Measurements from ENCODE around the gene TEDC1.

TEDC1 gene

DNA sequence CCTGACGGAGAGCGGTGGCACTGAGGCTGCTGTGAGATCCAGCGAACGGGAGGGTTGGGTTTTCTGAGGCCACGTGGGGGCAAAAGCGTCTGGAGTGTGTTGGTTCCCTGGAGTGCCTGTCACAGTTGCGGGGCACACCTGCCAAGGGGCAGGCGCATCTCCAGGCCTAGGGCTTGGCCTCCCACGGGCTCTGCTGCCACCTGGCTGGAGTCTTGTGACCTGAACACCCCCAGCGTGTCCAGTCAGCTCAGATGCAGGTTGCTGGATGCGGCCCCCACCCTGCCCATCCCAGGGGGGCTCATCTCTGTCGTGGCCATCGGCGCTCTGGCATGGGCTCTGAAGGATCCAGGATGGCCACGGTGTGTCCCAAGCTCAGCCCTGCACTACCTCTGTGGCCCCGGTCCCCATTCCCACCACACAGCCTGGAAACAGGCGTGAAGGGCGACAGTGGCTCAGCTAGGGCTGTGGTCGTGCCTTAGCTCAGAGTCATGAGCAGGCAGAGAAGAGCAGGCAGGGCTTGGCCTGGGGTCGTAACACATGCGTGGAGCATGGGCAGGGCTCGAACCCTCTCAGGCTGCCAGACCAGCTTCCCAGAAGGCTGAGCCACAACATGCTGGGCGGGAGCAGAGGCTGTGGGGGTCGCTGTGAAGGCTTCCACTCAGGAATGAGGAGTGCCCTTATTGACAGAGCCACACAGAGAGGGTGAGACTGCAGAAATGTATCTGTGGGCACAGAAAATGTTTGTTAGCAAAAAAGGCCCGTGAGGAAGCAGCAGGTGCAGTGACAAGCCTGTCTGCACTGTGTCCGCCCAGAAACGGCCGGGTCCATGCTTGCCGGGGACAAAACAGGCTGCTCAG lies 40.0 kb upstream of the TEDC1 start:
- no peaks in the 10 kb centered on the region for H3K36me3 ChIP-seq (ENCODE audit: insufficient read depth, low read length)
- no peaks in the 10 kb centered on the region for H3K9me3 ChIP-seq (ENCODE audit: control insufficient read depth, insufficient read depth, low read length)
- H3K9ac ChIP-seq (ENCODE audit: low read depth, low read length): no peak overlapping the region
- H3K4me1 ChIP-seq (ENCODE audit: insufficient read depth, low read length): no peaks in the 10 kb centered on the region; the same call in 1 of the 2 replicates

GRCh38 chr14:105452963-105453362 lies 38.1 kb upstream of the TEDC1 start:
- Histone ChIP-seq H3K9me3 (ENCODE audit: control insufficient read depth, insufficient read depth, low read length) (no peaks in the 10 kb centered on the region), H3K36me3 (ENCODE audit: insufficient read depth, low read length) (peaks cover 2% of the 10 kb centered on the region; the same call in 1 of the 2 replicates), H3K4me1 (ENCODE audit: insufficient read depth, low read length) (no peaks in the 10 kb centered on the region; the same call in 1 of the 2 replicates), H3K9ac (ENCODE audit: low read depth, low read length) (no peak overlapping the region)

DNA sequence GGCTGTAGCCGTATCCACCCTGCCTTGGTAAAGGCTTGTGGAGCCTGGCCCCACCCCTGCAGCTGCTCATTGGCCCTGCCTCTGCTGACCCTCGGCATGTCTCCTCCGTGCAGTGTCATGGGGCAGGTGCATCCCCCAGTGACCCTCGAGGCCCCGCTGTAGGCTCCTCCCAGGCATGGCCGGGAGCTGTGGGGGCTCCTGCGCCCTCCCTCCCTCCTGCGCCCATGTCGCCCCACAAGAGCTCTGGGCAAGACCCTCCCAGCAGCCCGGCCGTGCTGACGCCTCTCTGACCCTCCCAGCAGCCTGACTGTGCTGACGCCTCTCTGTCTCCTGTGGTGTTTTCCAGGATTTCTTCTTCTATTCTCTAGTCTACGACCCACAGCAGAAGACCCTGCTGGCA lies 37.2 kb upstream of the TEDC1 start:
- Histone ChIP-seq H3K36me3 (ENCODE audit: insufficient read depth, low read length) (peaks cover 2% of the 10 kb centered on the region; the same call in 1 of the 2 replicates), H3K9me3 (ENCODE audit: control insufficient read depth, insufficient read depth, low read length) (no peaks in the 10 kb centered on the region), H3K4me1 (ENCODE audit: insufficient read depth, low read length) (no peaks in the 10 kb centered on the region), H3K9ac (ENCODE audit: low read depth, low read length) (no peak overlapping the region)

DNA sequence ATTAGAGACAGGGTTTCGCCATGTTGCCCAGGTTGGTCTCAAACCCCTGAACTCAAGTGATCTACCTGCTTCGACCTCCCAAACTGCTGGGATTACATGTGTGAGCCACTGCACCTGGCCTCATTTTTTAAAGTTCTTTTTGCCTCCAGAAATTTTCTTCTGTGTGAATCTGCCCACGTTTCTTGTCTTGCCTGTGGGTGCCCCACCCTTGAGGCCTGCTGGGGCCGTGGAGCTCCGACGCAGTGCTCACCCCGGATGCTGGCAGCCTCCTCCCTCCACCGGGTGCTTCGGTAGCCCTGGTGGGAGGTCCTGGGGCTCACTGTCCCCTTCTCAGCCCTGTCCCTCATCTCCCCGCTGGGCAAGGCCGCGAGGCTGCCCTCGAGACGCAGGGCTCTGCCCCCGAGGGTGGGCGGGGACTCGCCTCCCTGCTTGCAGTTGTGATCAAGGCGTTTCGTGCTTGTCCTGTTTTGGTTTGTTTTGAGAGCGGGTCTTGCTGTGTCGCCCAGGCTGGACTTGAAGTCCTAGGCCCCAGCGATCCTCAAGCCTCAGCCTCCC lies 35.9 kb upstream of the TEDC1 start:
- Histone ChIP-seq H3K4me1 (ENCODE audit: insufficient read depth, low read length) (no peaks in the 10 kb centered on the region), H3K36me3 (ENCODE audit: insufficient read depth, low read length) (peaks cover 2% of the 10 kb centered on the region; the same call in 1 of the 2 replicates), H3K9me3 (ENCODE audit: control insufficient read depth, insufficient read depth, low read length) (no peaks in the 10 kb centered on the region), H3K9ac (ENCODE audit: low read depth, low read length) (no peak overlapping the region)

- Histone ChIP-seq H3K9me3 (ENCODE audit: control insufficient read depth, insufficient read depth, low read length) (no peaks in the 10 kb centered on the region), H3K36me3 (ENCODE audit: insufficient read depth, low read length) (peaks cover 2% of the 10 kb centered on the region; the same call in 1 of the 2 replicates), H3K4me1 (ENCODE audit: insufficient read depth, low read length) (no peaks in the 10 kb centered on the region), H3K9ac (ENCODE audit: low read depth, low read length) (no peak overlapping the region)
Measured at GRCh38 chr14:105455766-105456660, 35.0 kb upstream of the TEDC1 start.

DNA sequence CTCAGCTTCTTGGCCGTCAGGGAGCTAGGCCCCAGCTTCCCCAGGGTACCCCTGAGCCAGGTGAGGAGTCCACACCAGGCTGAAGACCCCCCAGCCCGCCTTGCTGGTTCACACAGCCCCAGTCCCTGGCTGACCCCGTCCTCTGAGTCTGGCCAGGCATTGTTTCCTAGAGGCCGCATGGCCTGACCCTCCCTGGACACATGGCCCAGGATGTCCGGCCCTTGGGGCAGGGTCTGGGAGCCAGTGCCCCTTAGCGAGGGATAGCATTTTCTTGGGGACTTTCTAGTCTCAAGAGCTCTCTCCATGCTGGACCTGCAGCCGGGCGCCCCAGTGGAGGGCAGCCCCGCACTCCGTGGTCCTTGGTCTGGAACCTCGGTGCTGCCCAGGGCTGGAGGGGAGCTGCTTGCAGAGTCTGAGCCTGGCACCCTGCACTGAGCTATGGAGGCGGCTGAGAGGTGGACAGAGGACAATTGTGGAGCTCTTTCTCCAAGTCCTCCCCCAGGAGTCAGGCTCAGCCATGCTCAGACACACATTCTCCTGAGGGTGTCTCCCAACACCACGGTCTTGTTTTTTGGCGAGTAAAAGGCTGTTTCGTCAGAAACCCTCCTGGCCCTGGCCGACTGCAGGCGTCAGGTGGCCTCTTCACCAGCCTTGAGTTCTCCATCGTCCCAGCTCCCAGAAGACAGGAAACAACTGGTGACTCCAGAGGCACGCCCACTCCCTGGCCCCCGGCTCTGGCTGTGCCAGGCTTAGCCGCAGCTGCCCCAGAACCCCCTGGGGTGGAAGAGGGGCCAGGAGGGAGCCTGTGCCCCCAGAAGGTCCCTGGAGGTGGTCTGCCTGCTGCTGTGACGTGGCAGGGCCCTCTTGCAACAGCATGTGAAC lies 34.1 kb upstream of the TEDC1 start:
- Histone ChIP-seq H3K36me3 (ENCODE audit: insufficient read depth, low read length) (peaks cover 2% of the 10 kb centered on the region; the same call in 1 of the 2 replicates), H3K9me3 (ENCODE audit: control insufficient read depth, insufficient read depth, low read length) (no peaks in the 10 kb centered on the region), H3K9ac (ENCODE audit: low read depth, low read length) (no peak overlapping the region), H3K4me1 (ENCODE audit: insufficient read depth, low read length) (no peaks in the 10 kb centered on the region)

GRCh38 chr14:105458010-105458409 lies 33.0 kb upstream of the TEDC1 start:
- Histone ChIP-seq H3K36me3 (ENCODE audit: insufficient read depth, low read length) (peaks cover 2% of the 10 kb centered on the region; the same call in 1 of the 2 replicates), H3K9me3 (ENCODE audit: control insufficient read depth, insufficient read depth, low read length) (no peaks in the 10 kb centered on the region), H3K4me1 (ENCODE audit: insufficient read depth, low read length) (no peaks in the 10 kb centered on the region), H3K9ac (ENCODE audit: low read depth, low read length) (no peak overlapping the region)

DNA sequence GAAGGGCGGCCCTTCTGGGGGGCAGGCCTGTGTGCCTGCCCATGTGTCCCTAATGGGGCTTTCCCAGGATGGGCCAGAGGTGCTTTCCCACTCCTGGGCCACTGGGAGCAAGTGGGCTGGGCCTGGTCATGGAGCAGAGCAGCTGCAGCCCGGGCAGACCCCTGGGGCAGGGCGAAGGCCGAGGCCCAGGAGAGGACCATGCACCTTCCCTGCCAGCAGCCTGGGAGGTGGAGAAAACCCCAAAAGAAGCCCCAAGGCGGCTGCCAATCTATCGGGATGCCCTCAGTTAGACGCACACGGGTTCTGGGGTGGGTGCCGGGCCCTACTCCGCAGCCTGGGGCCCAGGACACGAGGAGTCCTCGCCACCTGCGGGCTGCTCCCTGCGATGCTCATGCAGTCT lies 32.5 kb upstream of the TEDC1 start:
- Histone ChIP-seq H3K36me3 (ENCODE audit: insufficient read depth, low read length) (peaks cover 2% of the 10 kb centered on the region; the same call in 1 of the 2 replicates), H3K4me1 (ENCODE audit: insufficient read depth, low read length) (no peaks in the 10 kb centered on the region), H3K9ac (ENCODE audit: low read depth, low read length) (no peak overlapping the region), H3K9me3 (ENCODE audit: control insufficient read depth, insufficient read depth, low read length) (no peaks in the 10 kb centered on the region)

DNA sequence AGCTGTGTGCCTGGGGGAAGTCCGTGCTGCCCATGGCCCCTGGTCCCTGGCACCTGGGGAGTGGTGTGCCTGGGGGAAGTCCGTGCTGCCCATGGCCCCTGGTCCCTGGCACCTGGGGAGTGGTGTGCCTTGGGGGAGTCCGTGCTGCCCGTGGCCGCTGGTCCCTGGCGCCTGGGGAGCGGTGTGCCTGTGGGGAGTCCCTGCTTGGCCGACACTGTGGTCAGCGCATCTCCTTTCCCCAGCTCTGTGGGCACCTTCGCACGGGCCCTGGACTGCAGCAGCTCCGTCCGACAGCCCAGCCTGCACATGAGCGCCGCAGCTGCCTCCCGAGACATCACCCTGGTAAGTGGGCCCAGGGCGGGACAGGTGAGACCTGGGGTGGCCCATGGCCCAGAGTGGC lies 30.9 kb upstream of the TEDC1 start:
- no peaks in the 10 kb centered on the region; the same call in 1 of the 2 replicates for H3K4me1 ChIP-seq (ENCODE audit: insufficient read depth, low read length)
- no peaks in the 10 kb centered on the region for H3K9me3 ChIP-seq (ENCODE audit: control insufficient read depth, insufficient read depth, low read length)
- peaks cover 2% of the 10 kb centered on the region; the same call in 1 of the 2 replicates for H3K36me3 ChIP-seq (ENCODE audit: insufficient read depth, low read length)
- no peak overlapping the region for H3K9ac ChIP-seq (ENCODE audit: low read depth, low read length)

GRCh38 chr14:105460616-105461015 lies 30.4 kb upstream of the TEDC1 start:
- H3K4me1 ChIP-seq (ENCODE audit: insufficient read depth, low read length): peaks cover under 1% of the 10 kb centered on the region; the same call in 1 of the 2 replicates
- H3K9me3 ChIP-seq (ENCODE audit: control insufficient read depth, insufficient read depth, low read length): no peaks in the 10 kb centered on the region
- H3K9ac ChIP-seq (ENCODE audit: low read depth, low read length): no peak overlapping the region
- H3K36me3 ChIP-seq (ENCODE audit: insufficient read depth, low read length): peaks cover 2% of the 10 kb centered on the region; the same call in 1 of the 2 replicates

DNA sequence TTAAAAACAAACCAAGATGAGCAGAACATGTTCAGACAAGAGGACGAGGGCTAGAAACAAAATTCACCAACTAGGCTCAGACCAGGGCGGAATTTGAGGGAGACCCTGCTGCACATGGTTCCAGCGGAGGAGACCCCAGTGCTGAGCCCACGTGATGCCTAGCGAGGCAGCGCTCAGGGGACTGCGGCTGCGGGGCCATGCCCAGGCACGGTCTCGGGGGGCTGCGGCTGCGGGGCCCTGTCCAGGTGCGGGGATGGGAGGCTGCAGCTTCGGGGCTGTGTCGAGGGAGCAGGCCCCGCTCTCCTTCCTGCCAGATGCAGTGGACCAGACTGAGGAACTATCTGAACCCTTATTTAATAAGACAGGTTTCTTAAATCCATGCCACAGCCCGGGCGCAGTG lies 29.1 kb upstream of the TEDC1 start:
- Histone ChIP-seq H3K36me3 (ENCODE audit: insufficient read depth, low read length) (no peaks in the 10 kb centered on the region; the same call in 1 of the 2 replicates), H3K9me3 (ENCODE audit: control insufficient read depth, insufficient read depth, low read length) (no peaks in the 10 kb centered on the region), H3K9ac (ENCODE audit: low read depth, low read length) (no peak overlapping the region), H3K4me1 (ENCODE audit: insufficient read depth, low read length) (peaks cover 5% of the 10 kb centered on the region; the same call in 1 of the 2 replicates)

DNA sequence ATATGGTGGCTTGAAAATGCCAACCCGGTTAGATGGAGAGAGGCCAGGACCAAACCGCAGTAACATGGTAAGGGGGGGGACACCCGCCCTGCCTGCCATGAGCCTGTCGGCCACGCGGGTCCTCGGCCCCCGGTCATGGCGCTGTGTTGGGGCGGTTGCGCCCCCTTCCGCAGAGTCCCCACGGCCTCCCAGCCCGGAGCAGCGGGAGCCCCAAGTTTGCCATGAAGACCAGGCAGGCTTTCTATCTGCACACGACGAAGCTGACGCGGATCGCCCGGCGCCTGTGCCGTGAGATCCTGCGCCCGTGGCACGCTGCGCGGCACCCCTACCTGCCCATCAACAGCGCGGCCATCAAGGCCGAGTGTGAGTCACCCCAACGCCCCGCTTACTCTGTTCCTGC lies 26.5 kb upstream of the TEDC1 start:
- H3K9ac ChIP-seq (ENCODE audit: low read depth, low read length): no peak overlapping the region
- H3K4me1 ChIP-seq (ENCODE audit: insufficient read depth, low read length): peaks cover 5% of the 10 kb centered on the region; the same call in 1 of the 2 replicates
- no peaks in the 10 kb centered on the region; the same call in 1 of the 2 replicates for H3K36me3 ChIP-seq (ENCODE audit: insufficient read depth, low read length)
- H3K9me3 ChIP-seq (ENCODE audit: control insufficient read depth, insufficient read depth, low read length): no peaks in the 10 kb centered on the region

- Histone ChIP-seq H3K9ac (ENCODE audit: low read depth, low read length) (no peak overlapping the region), H3K4me1 (ENCODE audit: insufficient read depth, low read length) (peaks cover 5% of the 10 kb centered on the region; the same call in 1 of the 2 replicates), H3K9me3 (ENCODE audit: control insufficient read depth, insufficient read depth, low read length) (no peaks in the 10 kb centered on the region), H3K36me3 (ENCODE audit: insufficient read depth, low read length) (no peaks in the 10 kb centered on the region; the same call in 1 of the 2 replicates)
Measured at GRCh38 chr14:105465209-105466031, 25.6 kb upstream of the TEDC1 start.

All from ES-I3 (cell line).